Measurements from ENCODE around the gene PLEKHF1.
"Not testable (repeated sequence)": the region's sequence is repeated elsewhere in the genome, so short reads cannot be mapped to it uniquely, and the experiment has no call there.

Gene PLEKHF1

GRCh38 chr19:29702161-29702962 is 37.1 kb downstream of the PLEKHF1 start:
- Histone ChIP-seq H3K4me1 (ENCODE audit: insufficient read depth, low read length) (no peaks in the 10 kb centered on the region), H3K4me3 (ENCODE audit: low read length) (no peak overlapping the region), H3K9me3 (ENCODE audit: insufficient read depth, low read depth, low read length) (no peaks in the 10 kb centered on the region), H3K36me3 (ENCODE audit: insufficient read depth, low read depth, low read length) (no peaks in the 10 kb centered on the region), H3K27ac (ENCODE audit: low read length) (no peak overlapping the region), H3K9ac (ENCODE audit: low read depth, low read length) (no peak overlapping the region), H3K27me3 (ENCODE audit: insufficient read depth, low read length) (no peaks in the 10 kb centered on the region)

GRCh38 chr19:29702963-29703320 is 37.7 kb downstream of the PLEKHF1 start:
- Histone ChIP-seq H3K27ac (ENCODE audit: low read length) (no peak overlapping the region), H3K4me1 (ENCODE audit: insufficient read depth, low read length) (no peaks in the 10 kb centered on the region), H3K4me3 (ENCODE audit: low read length) (no peak overlapping the region), H3K9ac (ENCODE audit: low read depth, low read length) (no peak overlapping the region), H3K9me3 (ENCODE audit: insufficient read depth, low read depth, low read length) (no peaks in the 10 kb centered on the region), H3K27me3 (ENCODE audit: insufficient read depth, low read length) (no peaks in the 10 kb centered on the region), H3K36me3 (ENCODE audit: insufficient read depth, low read depth, low read length) (no peaks in the 10 kb centered on the region)

GRCh38 chr19:29704562-29705558 is 39.6 kb downstream of the PLEKHF1 start:
- H3K9ac ChIP-seq (ENCODE audit: low read depth, low read length) = no peak overlapping the region
- no peak overlapping the region for H3K27ac ChIP-seq (ENCODE audit: low read length)
- H3K4me3 ChIP-seq (ENCODE audit: low read length) = no peak overlapping the region
- H3K9me3 ChIP-seq (ENCODE audit: insufficient read depth, low read depth, low read length) = no peaks in the 10 kb centered on the region
- no peaks in the 10 kb centered on the region for H3K36me3 ChIP-seq (ENCODE audit: insufficient read depth, low read depth, low read length)
- no peaks in the 10 kb centered on the region for H3K4me1 ChIP-seq (ENCODE audit: insufficient read depth, low read length)
- H3K27me3 ChIP-seq (ENCODE audit: insufficient read depth, low read length) = no peaks in the 10 kb centered on the region

- Histone ChIP-seq H3K9me3 (ENCODE audit: insufficient read depth, low read depth, low read length) (no peaks in the 10 kb centered on the region), H3K4me3 (ENCODE audit: low read length) (no peak overlapping the region), H3K27me3 (ENCODE audit: insufficient read depth, low read length) (no peaks in the 10 kb centered on the region), H3K27ac (ENCODE audit: low read length) (no peak overlapping the region), H3K36me3 (ENCODE audit: insufficient read depth, low read depth, low read length) (no peaks in the 10 kb centered on the region), H3K9ac (ENCODE audit: low read depth, low read length) (no peak overlapping the region), H3K4me1 (ENCODE audit: insufficient read depth, low read length) (no peaks in the 10 kb centered on the region)
These were observed 40.4 kb downstream of the PLEKHF1 start for GRCh38 chr19:29705706-29706105.

- H3K4me3 ChIP-seq (ENCODE audit: low read length) = no peak overlapping the region
- no peaks in the 10 kb centered on the region for H3K36me3 ChIP-seq (ENCODE audit: insufficient read depth, low read depth, low read length)
These were observed 41.4 kb downstream of the PLEKHF1 start for GRCh38 chr19:29706635-29707034.

GRCh38 chr19:29708554-29709439 is 43.5 kb downstream of the PLEKHF1 start:
- H3K36me3 ChIP-seq (ENCODE audit: insufficient read depth, low read depth, low read length) = no peaks in the 10 kb centered on the region
- no peak overlapping the region for H3K27ac ChIP-seq (ENCODE audit: low read length)
- H3K4me1 ChIP-seq (ENCODE audit: insufficient read depth, low read length) = no peaks in the 10 kb centered on the region
- no peaks in the 10 kb centered on the region for H3K9me3 ChIP-seq (ENCODE audit: insufficient read depth, low read depth, low read length)
- H3K9ac ChIP-seq (ENCODE audit: low read depth, low read length) = no peak overlapping the region
- no peak overlapping the region for H3K4me3 ChIP-seq (ENCODE audit: low read length)
- H3K27me3 ChIP-seq (ENCODE audit: insufficient read depth, low read length) = no peaks in the 10 kb centered on the region

More at GRCh38 chr19:29706635-29707034, 41.4 kb downstream of the PLEKHF1 start:
- no peaks in the 10 kb centered on the region for H3K4me1 ChIP-seq (ENCODE audit: insufficient read depth, low read length)
- H3K27ac ChIP-seq (ENCODE audit: low read length) = no peak overlapping the region
- no peaks in the 10 kb centered on the region for H3K9me3 ChIP-seq (ENCODE audit: insufficient read depth, low read depth, low read length)
- no peak overlapping the region for H3K9ac ChIP-seq (ENCODE audit: low read depth, low read length)
- no peaks in the 10 kb centered on the region for H3K27me3 ChIP-seq (ENCODE audit: insufficient read depth, low read length)

- not testable (repeated sequence) for H3K4me1 ChIP-seq (ENCODE audit: insufficient read depth, low read length); H3K4me3 ChIP-seq (ENCODE audit: low read length); H3K36me3 ChIP-seq (ENCODE audit: insufficient read depth, low read depth, low read length); H3K9ac ChIP-seq (ENCODE audit: low read depth, low read length); H3K27me3 ChIP-seq (ENCODE audit: insufficient read depth, low read length); H3K27ac ChIP-seq (ENCODE audit: low read length); H3K9me3 ChIP-seq (ENCODE audit: insufficient read depth, low read depth, low read length)
These were observed 44.2 kb downstream of the PLEKHF1 start for GRCh38 chr19:29709440-29709798.

GRCh38 chr19:29711584-29712132 is 46.4 kb downstream of the PLEKHF1 start:
- Histone ChIP-seq H3K9me3 (ENCODE audit: insufficient read depth, low read depth, low read length) (no peaks in the 10 kb centered on the region), H3K4me3 (ENCODE audit: low read length) (no peak overlapping the region), H3K9ac (ENCODE audit: low read depth, low read length) (no peak overlapping the region), H3K4me1 (ENCODE audit: insufficient read depth, low read length) (peaks cover 8% of the 10 kb centered on the region; the same call in 1 of the 2 replicates), H3K27me3 (ENCODE audit: insufficient read depth, low read length) (no peaks in the 10 kb centered on the region), H3K27ac (ENCODE audit: low read length) (no peak overlapping the region), H3K36me3 (ENCODE audit: insufficient read depth, low read depth, low read length) (no peaks in the 10 kb centered on the region)

- Histone ChIP-seq H3K36me3 (ENCODE audit: insufficient read depth, low read depth, low read length) (no peaks in the 10 kb centered on the region), H3K4me3 (ENCODE audit: low read length) (no peak overlapping the region), H3K27ac (ENCODE audit: low read length) (no peak overlapping the region), H3K27me3 (ENCODE audit: insufficient read depth, low read length) (no peaks in the 10 kb centered on the region), H3K4me1 (ENCODE audit: insufficient read depth, low read length) (peaks cover 8% of the 10 kb centered on the region; the same call in 1 of the 2 replicates), H3K9ac (ENCODE audit: low read depth, low read length) (no peak overlapping the region), H3K9me3 (ENCODE audit: insufficient read depth, low read depth, low read length) (no peaks in the 10 kb centered on the region)
These were observed 47.7 kb downstream of the PLEKHF1 start for GRCh38 chr19:29712744-29713516.

- H3K36me3 ChIP-seq (ENCODE audit: insufficient read depth, low read depth, low read length) = no peaks in the 10 kb centered on the region
- no peaks in the 10 kb centered on the region for H3K27me3 ChIP-seq (ENCODE audit: insufficient read depth, low read length)
- peak overlapping the region; percentile 84; the same call in 1 of the 2 replicates for H3K9ac ChIP-seq (ENCODE audit: low read depth, low read length)
- H3K4me1 ChIP-seq (ENCODE audit: insufficient read depth, low read length) = peaks cover 8% of the 10 kb centered on the region; the same call in 1 of the 2 replicates
- no peak overlapping the region for H3K27ac ChIP-seq (ENCODE audit: low read length)
- H3K9me3 ChIP-seq (ENCODE audit: insufficient read depth, low read depth, low read length) = no peaks in the 10 kb centered on the region
- peak overlapping the region; percentile 84 for H3K4me3 ChIP-seq (ENCODE audit: low read length)
These were observed 49.2 kb downstream of the PLEKHF1 start for GRCh38 chr19:29714371-29714952.

Measured in iPS-20b (cell line).